Testis (tissue), 3 donors: ENCODE measurements around the gene RNF166. TPM values are rescaled to one million over a fixed set of nuclear protein-coding genes. Genes with fewer than 3 reads are reported as not detected.

Experiments used
- DNase-seq: peaks from one replicate; pipeline ENCODE4 v3.0.0-alpha.2; 2019
- H3K27ac ChIP-seq, 2 donors: fragments of 200-600 bp; sonication (generic); one replicate each; pipeline ENCODE4 v1.5.1; 2019
- H3K27me3 ChIP-seq: fragments of 200-600 bp; sonication (generic); one replicate; pipeline ENCODE4 v1.5.1; 2019
- H3K36me3 ChIP-seq: fragments of 200-600 bp; sonication (generic); one replicate; pipeline ENCODE4 v1.5.1; 2017; ENCODE audit warnings: low read depth; ENCODE audit errors: missing control alignments
- H3K4me1 ChIP-seq: fragments of 200-600 bp; sonication (generic); one replicate; pipeline ENCODE4 v1.5.1; 2019
- H3K4me3 ChIP-seq, 2 donors: fragments of 200-600 bp; sonication (generic); one replicate each; pipeline ENCODE4 v1.5.1; 2017 to 2019
- H3K9me3 ChIP-seq: fragments of 200-600 bp; sonication (generic); one replicate; pipeline ENCODE4 v1.5.1; 2017
- CTCF ChIP-seq, 3 experiments: fragments of 450-650 bp in 2 of 3; fragments of 200-600 bp in 1 of 3; sonication (generic) in 1 of 3; IDR thresholded peaks; one replicate each; pipeline ENCODE4 v1.5.1; 2016 to 2019; ENCODE audit warnings: antibody characterized with exemption in 3 of 3, mild to moderate bottlenecking in 2 of 3, moderate library complexity in 1 of 3
- POLR2A ChIP-seq: fragments of 450-650 bp; IDR thresholded peaks from one replicate; pipeline ENCODE4 v1.6.1; 2017; ENCODE audit warnings: antibody characterized with exemption, mild to moderate bottlenecking, moderate library complexity
- WGBS, 2 donors: methylation state at CpG; one replicate each; pipeline ENCODE4 v1.1.5; 2018; 5-methylcytosine and 5-hydroxymethylcytosine counted together
- intact Hi-C: fragments of 100-400 bp; cut with DNase I; formaldehyde crosslinking; loops from one replicate; pipeline ENCODE4 v1.15.1; 2023; ENCODE audit warnings: low total_unique reads
- polyA plus RNA-seq: library from polyadenylated mRNA; stranded (reverse); fragments of 350-450 nt; fragmentation: Illumina TruSeq; extraction: RNeasy Lipid Tissue Mini Kit (QIAGEN cat#74804); gene quantifications from one replicate; pipeline ENCODE4 v1.2.3, GENCODE V29; 2014; ENCODE audit warnings: low read depth, low replicate concordance; ENCODE audit not compliant: insufficient read depth
- total RNA-seq, 2 donors: library from RNA; depleted of rRNA; stranded (reverse); fragments of >200 nt; gene quantifications; one replicate each; pipeline ENCODE4 v1.2.3, GENCODE V29; 2016

RNF166 gene
- total and polyA plus RNA-seq, 3 donors from 2014 or later = 18.3 to 41.3 (median 37.4) TPM

GRCh38 chr16:88722784-88723506, 16.7 kb upstream of the RNF166 start:
- Histone ChIP-seq H3K9me3 (no peaks in the 10 kb centered on the region), H3K4me3 (no peak overlapping the region), H3K27ac (no peak overlapping the region), H3K4me1 (no peaks in the 10 kb centered on the region), H3K27me3 (no peaks in the 10 kb centered on the region), H3K36me3 (no peaks in the 10 kb centered on the region)
- TF ChIP-seq CTCF (IDR thresholded peaks at IDR 0.05) (no peak), POLR2A (no peak)
- WGBS, 2 donors = 93 to 94% methylated on average over 28 to 39 of the region's 39 CpGs
- intact Hi-C loops = no loop called here
- DNase-seq = no peak

- Histone ChIP-seq H3K36me3 (no peaks in the 10 kb centered on the region), H3K4me1 (no peaks in the 10 kb centered on the region), H3K4me3 (no peak overlapping the region), H3K9me3 (no peaks in the 10 kb centered on the region), H3K27me3 (no peaks in the 10 kb centered on the region), H3K27ac (no peak overlapping the region)
- no peak for DNase-seq
- 93 to 96% methylated on average over 10 to 61 of the region's 61 CpGs for whole genome bisulfite sequencing, 2 donors
- TF ChIP-seq POLR2A (no peak), CTCF (IDR thresholded peaks at IDR 0.05) (no peak)
- intact Hi-C loops = no loop called here
These were observed 15.9 kb upstream of the RNF166 start for GRCh38 chr16:88721815-88722755.

- intact Hi-C loops = no loop called here
- Histone ChIP-seq H3K4me1 (no peaks in the 10 kb centered on the region), H3K9me3 (no peaks in the 10 kb centered on the region), H3K36me3 (no peaks in the 10 kb centered on the region), H3K4me3 (no peak overlapping the region), H3K27ac (no peak overlapping the region), H3K27me3 (no peaks in the 10 kb centered on the region)
- WGBS, 2 donors = 95% methylated on average over 14 to 17 of the region's 17 CpGs
- TF ChIP-seq CTCF (IDR thresholded peaks at IDR 0.05) (no peak), POLR2A (no peak)
- no peak for DNase-seq
These were observed 15.0 kb upstream of the RNF166 start for GRCh38 chr16:88721236-88721635.

GRCh38 chr16:88720396-88720970, 14.3 kb upstream of the RNF166 start:
- no peaks in the 10 kb centered on the region for H3K9me3 ChIP-seq
- no peaks in the 10 kb centered on the region for H3K36me3 ChIP-seq
- intact Hi-C loops = no loop called here
- no peak for TF ChIP-seq CTCF (IDR thresholded peaks at IDR 0.05)
- no peak for TF ChIP-seq POLR2A
- DNase-seq = no peak
- no peaks in the 10 kb centered on the region for H3K4me1 ChIP-seq
- no peak overlapping the region for H3K27ac ChIP-seq
- H3K27me3 ChIP-seq = no peaks in the 10 kb centered on the region
- 90 to 92% methylated on average over 14 to 23 of the region's 23 CpGs for WGBS, 2 donors
- no peak overlapping the region for H3K4me3 ChIP-seq
